Coronary artery (tissue), 2 donors: ENCODE measurements around the gene EFNB2.

ENCODE experiments used
- DNase-seq: peaks from one replicate; pipeline ENCODE4 v3.0.0-alpha.2; 2017; ENCODE audit warnings: low spot score
- H3K27ac ChIP-seq, 2 donors: fragments of 200-600 bp; sonication (generic); one replicate each; pipeline ENCODE4 v1.5.1; 2016 to 2019
- H3K4me3 ChIP-seq: fragments of 200-600 bp; sonication (generic); 2 replicates; pipeline ENCODE4 v1.5.1; 2016; ENCODE audit warnings: mild to moderate bottlenecking, moderate library complexity
- CTCF ChIP-seq: fragments of 200-600 bp; sonication (generic); IDR thresholded peaks from one replicate; pipeline ENCODE4 v1.5.1; 2019; ENCODE audit warnings: antibody characterized with exemption

The EFNB2 gene

GRCh38 chr13:106569233-106570095 lies 34.0 kb upstream of the EFNB2 start:
- no peak for TF ChIP-seq CTCF
- H3K4me3 ChIP-seq: no peak overlapping the region
- no peak overlapping the region for H3K27ac ChIP-seq
- no peak for DNase-seq

- DNase-seq: no peak
- no peak for TF ChIP-seq CTCF
- H3K27ac ChIP-seq: peak overlapping the region; percentile 27 to 88
- peak overlapping the region; percentile 78 for H3K4me3 ChIP-seq
Measured at GRCh38 chr13:106568299-106569003, 33.0 kb upstream of the EFNB2 start.

GRCh38 chr13:106567474-106568298 lies 32.2 kb upstream of the EFNB2 start, which contains the start of gene ARGLU1:
Gene ARGLU1, minus strand, starts transcription at chr13:106568137. Its CDS starts 218 bp downstream, at chr13:106567919.
- peak within 1 kb of the TSS; percentile 78 for H3K4me3 ChIP-seq
- H3K27ac ChIP-seq: peak within 1 kb of the TSS; percentile 88 to 92
- peak; percentile 94 for DNase-seq
- no peak for TF ChIP-seq CTCF

DNA sequence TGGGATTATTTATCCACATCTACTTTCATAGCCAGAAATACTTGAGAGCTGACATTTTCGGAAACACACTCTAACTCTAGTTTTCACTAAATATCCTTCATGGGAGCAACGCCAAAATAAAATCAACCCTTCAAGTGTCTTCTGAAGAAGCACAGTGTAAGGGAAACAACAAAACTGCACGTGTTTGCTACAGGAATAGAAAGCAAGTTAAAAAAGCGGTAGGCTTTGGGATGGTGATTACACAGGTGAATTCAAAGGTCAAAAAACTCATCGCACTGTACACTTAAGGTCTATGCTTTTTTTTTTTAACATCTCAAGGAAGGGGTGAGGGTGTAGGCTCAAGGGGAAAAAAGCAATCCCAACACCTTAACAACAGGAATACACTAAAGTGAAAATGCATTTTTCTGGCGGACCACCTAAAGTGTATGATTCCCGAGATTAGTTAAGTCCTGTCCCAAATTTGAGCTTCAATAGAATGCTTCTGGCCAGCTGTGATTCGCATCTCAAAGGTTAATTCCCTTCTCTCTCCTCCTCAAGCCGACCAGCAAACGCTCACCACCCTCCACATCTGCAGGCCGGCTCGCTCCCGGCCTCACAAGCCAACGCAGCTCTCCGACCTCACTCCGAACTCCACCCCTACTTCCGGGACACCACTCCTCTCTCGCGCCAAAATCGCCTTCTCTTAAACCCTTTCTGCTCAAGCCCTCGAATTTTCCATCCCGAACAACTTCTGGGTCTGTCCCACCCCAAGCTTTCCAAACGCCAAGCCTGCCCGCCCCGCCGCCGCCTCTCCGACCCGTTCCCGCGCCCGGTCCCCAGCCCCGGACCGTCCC lies 31.4 kb upstream of the EFNB2 start:
- Histone ChIP-seq H3K27ac (peak overlapping the region; percentile 88 to 92), H3K4me3 (peak overlapping the region; percentile 78)
- no peak for TF ChIP-seq CTCF
- DNase-seq: peak; percentile 76

- Histone ChIP-seq H3K4me3 (peak overlapping the region; percentile 78), H3K27ac (peak overlapping the region in 1 of 2 donors; percentile 3)
- TF ChIP-seq CTCF: no peak
- DNase-seq: no peak
Measured at GRCh38 chr13:106565127-106565775, 29.8 kb upstream of the EFNB2 start.

- H3K4me3 ChIP-seq: no peak overlapping the region
- DNase-seq: no peak
- no peak for TF ChIP-seq CTCF
- peak overlapping the region in 1 of 2 donors; percentile 49 for H3K27ac ChIP-seq
Measured at GRCh38 chr13:106562301-106562700, 26.8 kb upstream of the EFNB2 start.
